Sigmoid colon (tissue), 3 donors: ENCODE results near the gene WBP1L.

Experiments
- POLR2A ChIP-seq, 2 donors: fragments of 450-650 bp; IDR thresholded peaks; one replicate each; pipeline ENCODE4 v1.6.1; 2016; ENCODE audit warnings: antibody characterized with exemption in 2 of 2, mild to moderate bottlenecking in 2 of 2, moderate library complexity in 2 of 2
- TF ChIP-seq, protein P1 (sequence below), 4 experiments: fragments of 450-650 bp in 3 of 4; fragments of 200-600 bp in 1 of 4; IDR thresholded peaks; one replicate each; pipeline ENCODE4 v1.5.1; 2016 to 2019; ENCODE audit warnings: antibody characterized with exemption in 4 of 4, mild to moderate bottlenecking in 3 of 4, moderate library complexity in 2 of 4

GRCh38 chr10:102745157-102745556 lies 1.4 kb downstream of the WBP1L start:
- TF ChIP-seq POLR2A (IDR thresholded peaks at IDR 0.05), result no peak
- TF ChIP-seq, protein P1, sequence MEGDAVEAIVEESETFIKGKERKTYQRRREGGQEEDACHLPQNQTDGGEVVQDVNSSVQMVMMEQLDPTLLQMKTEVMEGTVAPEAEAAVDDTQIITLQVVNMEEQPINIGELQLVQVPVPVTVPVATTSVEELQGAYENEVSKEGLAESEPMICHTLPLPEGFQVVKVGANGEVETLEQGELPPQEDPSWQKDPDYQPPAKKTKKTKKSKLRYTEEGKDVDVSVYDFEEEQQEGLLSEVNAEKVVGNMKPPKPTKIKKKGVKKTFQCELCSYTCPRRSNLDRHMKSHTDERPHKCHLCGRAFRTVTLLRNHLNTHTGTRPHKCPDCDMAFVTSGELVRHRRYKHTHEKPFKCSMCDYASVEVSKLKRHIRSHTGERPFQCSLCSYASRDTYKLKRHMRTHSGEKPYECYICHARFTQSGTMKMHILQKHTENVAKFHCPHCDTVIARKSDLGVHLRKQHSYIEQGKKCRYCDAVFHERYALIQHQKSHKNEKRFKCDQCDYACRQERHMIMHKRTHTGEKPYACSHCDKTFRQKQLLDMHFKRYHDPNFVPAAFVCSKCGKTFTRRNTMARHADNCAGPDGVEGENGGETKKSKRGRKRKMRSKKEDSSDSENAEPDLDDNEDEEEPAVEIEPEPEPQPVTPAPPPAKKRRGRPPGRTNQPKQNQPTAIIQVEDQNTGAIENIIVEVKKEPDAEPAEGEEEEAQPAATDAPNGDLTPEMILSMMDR (IDR thresholded peaks at IDR 0.05), result no peak
